ENCODE data around the gene TMEM150A. TPM values are rescaled to one million over a fixed set of nuclear protein-coding genes. Genes with fewer than 3 reads are reported as not detected.

Gene TMEM150A
- polyA plus RNA-seq, 1 donor from 2014 or later: 8.4 TPM

DNA sequence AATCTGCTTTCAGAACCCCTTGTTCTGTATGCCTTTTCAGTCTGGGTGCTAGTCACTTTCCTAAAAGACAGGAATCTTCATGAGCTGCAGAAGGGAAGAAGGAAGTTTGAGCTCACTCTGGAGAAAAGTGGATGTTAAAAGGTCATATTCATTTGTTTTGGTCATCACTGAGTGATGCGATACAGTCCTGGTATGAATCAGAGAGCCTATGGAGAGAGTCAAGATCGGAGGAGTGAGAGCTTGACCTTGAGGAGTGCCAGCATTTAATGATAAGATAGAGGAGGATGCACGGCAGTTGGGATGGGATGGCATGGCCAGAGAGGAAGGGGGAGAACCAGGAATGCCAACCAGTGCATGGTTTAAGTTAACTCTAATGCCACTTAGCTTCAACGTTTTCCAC is 33.1 kb upstream of the TMEM150A start:
- no peaks in the 10 kb centered on the region for H3F3A ChIP-seq (ENCODE audit: insufficient read depth, low read length, poor library complexity, severe bottlenecking)
- no peaks in the 10 kb centered on the region for H3K9me2 ChIP-seq (ENCODE audit: insufficient read depth, low read length)
- TF ChIP-seq TAF1 (IDR thresholded peaks at IDR 0.05; ENCODE audit: low read depth): no peak
- TF ChIP-seq, protein P1, sequence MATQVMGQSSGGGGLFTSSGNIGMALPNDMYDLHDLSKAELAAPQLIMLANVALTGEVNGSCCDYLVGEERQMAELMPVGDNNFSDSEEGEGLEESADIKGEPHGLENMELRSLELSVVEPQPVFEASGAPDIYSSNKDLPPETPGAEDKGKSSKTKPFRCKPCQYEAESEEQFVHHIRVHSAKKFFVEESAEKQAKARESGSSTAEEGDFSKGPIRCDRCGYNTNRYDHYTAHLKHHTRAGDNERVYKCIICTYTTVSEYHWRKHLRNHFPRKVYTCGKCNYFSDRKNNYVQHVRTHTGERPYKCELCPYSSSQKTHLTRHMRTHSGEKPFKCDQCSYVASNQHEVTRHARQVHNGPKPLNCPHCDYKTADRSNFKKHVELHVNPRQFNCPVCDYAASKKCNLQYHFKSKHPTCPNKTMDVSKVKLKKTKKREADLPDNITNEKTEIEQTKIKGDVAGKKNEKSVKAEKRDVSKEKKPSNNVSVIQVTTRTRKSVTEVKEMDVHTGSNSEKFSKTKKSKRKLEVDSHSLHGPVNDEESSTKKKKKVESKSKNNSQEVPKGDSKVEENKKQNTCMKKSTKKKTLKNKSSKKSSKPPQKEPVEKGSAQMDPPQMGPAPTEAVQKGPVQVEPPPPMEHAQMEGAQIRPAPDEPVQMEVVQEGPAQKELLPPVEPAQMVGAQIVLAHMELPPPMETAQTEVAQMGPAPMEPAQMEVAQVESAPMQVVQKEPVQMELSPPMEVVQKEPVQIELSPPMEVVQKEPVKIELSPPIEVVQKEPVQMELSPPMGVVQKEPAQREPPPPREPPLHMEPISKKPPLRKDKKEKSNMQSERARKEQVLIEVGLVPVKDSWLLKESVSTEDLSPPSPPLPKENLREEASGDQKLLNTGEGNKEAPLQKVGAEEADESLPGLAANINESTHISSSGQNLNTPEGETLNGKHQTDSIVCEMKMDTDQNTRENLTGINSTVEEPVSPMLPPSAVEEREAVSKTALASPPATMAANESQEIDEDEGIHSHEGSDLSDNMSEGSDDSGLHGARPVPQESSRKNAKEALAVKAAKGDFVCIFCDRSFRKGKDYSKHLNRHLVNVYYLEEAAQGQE (IDR thresholded peaks at IDR 0.05; ENCODE audit: borderline replicate concordance): no peak
- no peak for TF ChIP-seq EP300 (conservative IDR thresholded peaks at IDR 0.05; ENCODE audit: poor library complexity, severe bottlenecking)
- TF ChIP-seq SMC3 (conservative IDR thresholded peaks at IDR 0.05; ENCODE audit: poor library complexity): no peak
- TF ChIP-seq, protein P2, sequence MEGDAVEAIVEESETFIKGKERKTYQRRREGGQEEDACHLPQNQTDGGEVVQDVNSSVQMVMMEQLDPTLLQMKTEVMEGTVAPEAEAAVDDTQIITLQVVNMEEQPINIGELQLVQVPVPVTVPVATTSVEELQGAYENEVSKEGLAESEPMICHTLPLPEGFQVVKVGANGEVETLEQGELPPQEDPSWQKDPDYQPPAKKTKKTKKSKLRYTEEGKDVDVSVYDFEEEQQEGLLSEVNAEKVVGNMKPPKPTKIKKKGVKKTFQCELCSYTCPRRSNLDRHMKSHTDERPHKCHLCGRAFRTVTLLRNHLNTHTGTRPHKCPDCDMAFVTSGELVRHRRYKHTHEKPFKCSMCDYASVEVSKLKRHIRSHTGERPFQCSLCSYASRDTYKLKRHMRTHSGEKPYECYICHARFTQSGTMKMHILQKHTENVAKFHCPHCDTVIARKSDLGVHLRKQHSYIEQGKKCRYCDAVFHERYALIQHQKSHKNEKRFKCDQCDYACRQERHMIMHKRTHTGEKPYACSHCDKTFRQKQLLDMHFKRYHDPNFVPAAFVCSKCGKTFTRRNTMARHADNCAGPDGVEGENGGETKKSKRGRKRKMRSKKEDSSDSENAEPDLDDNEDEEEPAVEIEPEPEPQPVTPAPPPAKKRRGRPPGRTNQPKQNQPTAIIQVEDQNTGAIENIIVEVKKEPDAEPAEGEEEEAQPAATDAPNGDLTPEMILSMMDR (IDR thresholded peaks at IDR 0.05; ENCODE audit: poor library complexity, severe bottlenecking): no peak
- TF ChIP-seq MXI1 (conservative IDR thresholded peaks at IDR 0.05; ENCODE audit: poor library complexity, severe bottlenecking): no peak
- no peak for TF ChIP-seq RAD21 (conservative IDR thresholded peaks at IDR 0.05)
- no peak for TF ChIP-seq POLR2AphosphoS5 (IDR thresholded peaks at IDR 0.05)
- no peak for TF ChIP-seq EZH2 (IDR thresholded peaks at IDR 0.05; ENCODE audit: borderline replicate concordance, insufficient read depth, low read length, poor library complexity, severe bottlenecking)
- H3K4me2 ChIP-seq (ENCODE audit: low read length): no peak overlapping the region
- no peak overlapping the region for H3K27ac ChIP-seq (ENCODE audit: low read length)
- peaks cover 3% of the 10 kb centered on the region for H4K20me1 ChIP-seq (ENCODE audit: insufficient read depth)
- H3K9me3 ChIP-seq (ENCODE audit: low read length): no peaks in the 10 kb centered on the region
- no peaks in the 10 kb centered on the region for H3K79me2 ChIP-seq (replicated peaks; ENCODE audit: insufficient read depth, low read length)
- H3K4me3 ChIP-seq (ENCODE audit: low read length): no peak overlapping the region
- H3K9ac ChIP-seq (ENCODE audit: low read length): no peak overlapping the region
- H3K36me3 ChIP-seq (ENCODE audit: insufficient read depth, low read length): peaks cover under 1% of the 10 kb centered on the region
- no peak overlapping the region for H2AFZ ChIP-seq (ENCODE audit: low read depth, low read length)
- H3K27me3 ChIP-seq (ENCODE audit: insufficient read depth, low read depth, low read length): no peaks in the 10 kb centered on the region

DNA sequence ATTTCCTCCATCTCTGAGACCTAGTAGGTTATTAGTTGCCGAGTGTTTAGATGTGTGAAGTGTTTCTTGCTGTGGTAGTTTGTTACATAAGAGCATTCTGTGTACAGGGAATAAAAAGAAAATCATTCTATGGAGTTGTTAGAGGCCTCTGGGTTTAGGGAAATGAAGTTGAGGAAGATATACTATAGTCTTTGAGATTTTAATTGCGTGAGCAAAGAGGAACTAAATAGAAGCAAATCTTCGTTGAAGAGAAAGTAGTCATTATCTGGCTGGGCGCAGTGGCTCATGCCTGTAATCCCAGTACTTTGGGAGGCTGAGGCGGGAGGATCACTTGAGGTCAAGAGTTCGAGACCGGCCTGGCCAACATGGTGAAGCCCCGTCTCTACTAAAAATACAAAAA is 32.5 kb upstream of the TMEM150A start:
- no peaks in the 10 kb centered on the region for H3K9me3 ChIP-seq (ENCODE audit: low read length)
- no peaks in the 10 kb centered on the region for H3K36me3 ChIP-seq (ENCODE audit: insufficient read depth, low read length)
- no peak overlapping the region for H3K4me2 ChIP-seq (ENCODE audit: low read length)
- H3F3A ChIP-seq (ENCODE audit: insufficient read depth, low read length, poor library complexity, severe bottlenecking): no peaks in the 10 kb centered on the region
- H3K9me2 ChIP-seq (ENCODE audit: insufficient read depth, low read length): no peaks in the 10 kb centered on the region
- no peaks in the 10 kb centered on the region for H3K79me2 ChIP-seq (replicated peaks; ENCODE audit: insufficient read depth, low read length)
- H4K20me1 ChIP-seq (ENCODE audit: insufficient read depth): peaks cover 3% of the 10 kb centered on the region
- H3K9ac ChIP-seq (ENCODE audit: low read length): no peak overlapping the region
- H3K27ac ChIP-seq (ENCODE audit: low read length): no peak overlapping the region
- H3K27me3 ChIP-seq (ENCODE audit: insufficient read depth, low read depth, low read length): no peaks in the 10 kb centered on the region
- no peak overlapping the region for H3K4me3 ChIP-seq (ENCODE audit: low read length)
- TF ChIP-seq, protein P2 (IDR thresholded peaks at IDR 0.05; ENCODE audit: poor library complexity, severe bottlenecking): no peak
- TF ChIP-seq EZH2 (IDR thresholded peaks at IDR 0.05; ENCODE audit: borderline replicate concordance, insufficient read depth, low read length, poor library complexity, severe bottlenecking) (no peak), MXI1 (conservative IDR thresholded peaks at IDR 0.05; ENCODE audit: poor library complexity, severe bottlenecking) (no peak), RAD21 (conservative IDR thresholded peaks at IDR 0.05) (no peak), TAF1 (IDR thresholded peaks at IDR 0.05; ENCODE audit: low read depth) (no peak), SMC3 (conservative IDR thresholded peaks at IDR 0.05; ENCODE audit: poor library complexity) (no peak), EP300 (conservative IDR thresholded peaks at IDR 0.05; ENCODE audit: poor library complexity, severe bottlenecking) (no peak), POLR2AphosphoS5 (IDR thresholded peaks at IDR 0.05) (no peak)
- TF ChIP-seq, protein P1 (IDR thresholded peaks at IDR 0.05; ENCODE audit: borderline replicate concordance): no peak
- H2AFZ ChIP-seq (ENCODE audit: low read depth, low read length): no peak overlapping the region
